IMR-90 (cell line): ENCODE measurements around the gene TSHZ1. TPM values are rescaled to one million over a fixed set of nuclear protein-coding genes. Genes with fewer than 3 reads are reported as not detected.

Experiments used
- ATAC-seq: fragments of 200-7000 bp; cut with Tn5 transposase; 2 replicates; pipeline ENCODE4 v1.9.1; 2020; ENCODE audit warnings: low read depth, mild to moderate bottlenecking, moderate library complexity
- BruUV-seq: library from RNA; stranded (reverse); fragments of 400-500 nt; replicated peaks from 2 replicates; lab custom pipeline; 2021; lab: Mats Ljungman, UMichigan
- CTCF ChIA-PET: fragments of 300-600 bp; formaldehyde crosslinking; extraction: SDS; loops from one replicate; lab custom pipeline; 2021; ENCODE audit warnings: antibody characterized with exemption; lab: Yijun Ruan, JAX
- POLR2A ChIA-PET: fragments of 300-600 bp; sonication (Branson Sonifier 250); formaldehyde crosslinking; loops from one replicate; lab custom pipeline; 2022; ENCODE audit warnings: antibody characterized with exemption; ENCODE audit not compliant: unreplicated experiment; lab: Charles Lee
- DNase-seq: peaks from one replicate; pipeline ENCODE4 v3.0.0; 2013
- H2AFZ ChIP-seq: replicated peaks from 2 replicates; pipeline ENCODE3; 2013; ENCODE audit warnings: low read length, mild to moderate bottlenecking; ENCODE audit not compliant: poor library complexity
- H2AK5ac ChIP-seq: 2 replicates; pipeline ENCODE4 v1.6.1; 2013; ENCODE audit warnings: low read depth, low read length, inconsistent platforms
- H2AK9ac ChIP-seq: replicated peaks from 2 replicates; pipeline ENCODE3; 2013; ENCODE audit warnings: mild to moderate bottlenecking, low read depth, low read length, moderate library complexity; ENCODE audit not compliant: poor library complexity
- H2BK120ac ChIP-seq: 2 replicates; pipeline ENCODE4 v1.6.1; 2013; ENCODE audit warnings: low read depth, low read length, inconsistent platforms
- H2BK15ac ChIP-seq: 3 replicates; pipeline ENCODE4 v1.6.1; 2013; ENCODE audit warnings: low read depth, low read length, inconsistent platforms
- H2BK20ac ChIP-seq: 2 replicates; pipeline ENCODE4 v1.6.1; 2013; ENCODE audit warnings: low read depth, mild to moderate bottlenecking, inconsistent platforms, low read length, moderate library complexity
- H2BK5ac ChIP-seq: 2 replicates; pipeline ENCODE4 v1.6.1; 2013; ENCODE audit warnings: mild to moderate bottlenecking, low read depth, low read length, inconsistent platforms; ENCODE audit not compliant: poor library complexity, severe bottlenecking
- H3K14ac ChIP-seq: replicated peaks from 2 replicates; pipeline ENCODE4 v1.6.1; 2013; ENCODE audit warnings: low read depth, low read length, inconsistent platforms
- H3K18ac ChIP-seq: 2 replicates; pipeline ENCODE4 v1.6.1; 2013; ENCODE audit warnings: low read depth, low read length, control low read depth
- H3K23ac ChIP-seq: 2 replicates; pipeline ENCODE4 v1.6.1; 2013; ENCODE audit warnings: low read depth, low read length, inconsistent platforms
- H3K27ac ChIP-seq: 2 replicates; pipeline ENCODE4 v1.5.1; 2013; ENCODE audit warnings: mild to moderate bottlenecking, control low read depth, low read length; ENCODE audit not compliant: insufficient read depth
- H3K27me3 ChIP-seq: 2 replicates; pipeline ENCODE4 v1.6.1; 2013; ENCODE audit warnings: low read length; ENCODE audit not compliant: control insufficient read depth, insufficient read depth
- H3K36me3 ChIP-seq: 2 replicates; pipeline ENCODE4 v1.6.1; 2013; ENCODE audit warnings: low read length, mixed read lengths; ENCODE audit not compliant: control insufficient read depth, insufficient read depth
- H3K4ac ChIP-seq: 2 replicates; pipeline ENCODE4 v1.6.1; 2013; ENCODE audit warnings: low read depth, low read length, inconsistent platforms
- H3K4me1 ChIP-seq: 2 replicates; pipeline ENCODE4 v1.6.1; 2013; ENCODE audit warnings: low read length, mixed read lengths; ENCODE audit not compliant: control insufficient read depth, insufficient read depth
- H3K4me2 ChIP-seq: 2 replicates; pipeline ENCODE4 v1.6.1; 2013; ENCODE audit warnings: low read depth, mild to moderate bottlenecking, control low read depth, low read length, moderate library complexity
- H3K4me3 ChIP-seq: 2 replicates; pipeline ENCODE4 v1.5.1; 2013; ENCODE audit warnings: low read depth, mild to moderate bottlenecking, control low read depth, low read length, moderate library complexity; ENCODE audit not compliant: insufficient read depth
- H3K56ac ChIP-seq: 2 replicates; pipeline ENCODE4 v1.6.1; 2013; ENCODE audit warnings: low read length, inconsistent platforms; ENCODE audit not compliant: insufficient read depth; ENCODE audit errors: extremely low read depth
- H3K79me1 ChIP-seq, 2 experiments: 2 replicates each; pipeline ENCODE4 v1.6.1; 2013; ENCODE audit warnings: low read length in 2 of 2, inconsistent platforms in 1 of 2, low read depth in 1 of 2
- H3K9ac ChIP-seq: 2 replicates; pipeline ENCODE4 v1.6.1; 2013; ENCODE audit warnings: low read depth, low read length, control low read depth
- H3K9me1 ChIP-seq: 2 replicates; pipeline ENCODE4 v1.6.1; 2013; ENCODE audit warnings: low read length, inconsistent platforms; ENCODE audit not compliant: insufficient read depth
- H3K9me3 ChIP-seq: 2 replicates; pipeline ENCODE4 v1.6.1; 2013; ENCODE audit warnings: low read length; ENCODE audit not compliant: control insufficient read depth, insufficient read depth
- H4K20me1 ChIP-seq: 2 replicates; pipeline ENCODE4 v1.6.1; 2013; ENCODE audit warnings: low read length, inconsistent platforms; ENCODE audit not compliant: insufficient read depth
- H4K5ac ChIP-seq: 2 replicates; pipeline ENCODE4 v1.6.1; 2013; ENCODE audit warnings: mild to moderate bottlenecking, low read depth, low read length, control low read depth
- H4K8ac ChIP-seq, 2 experiments: 2 replicates each; pipeline ENCODE4 v1.6.1; 2013; ENCODE audit warnings: low read depth in 2 of 2, low read length in 2 of 2, control low read depth in 1 of 2, inconsistent platforms in 1 of 2
- H4K91ac ChIP-seq: 2 replicates; pipeline ENCODE4 v1.6.1; 2013; ENCODE audit warnings: low read depth, low read length, inconsistent platforms; ENCODE audit not compliant: insufficient read depth
- BHLHE40 ChIP-seq: fragments of 150-350 bp; IDR thresholded peaks from 2 replicates; pipeline ENCODE4 v1.6.1; 2016; ENCODE audit warnings: mild to moderate bottlenecking, low read depth, low read length
- CEBPB ChIP-seq: IDR thresholded peaks from 2 replicates; pipeline ENCODE4 v1.6.1; 2012; ENCODE audit warnings: low read depth, low read length, improper control_type of control experiment
- CHD1 ChIP-seq: IDR thresholded peaks from 2 replicates; pipeline ENCODE4 v1.6.1; 2012; ENCODE audit warnings: low read depth, low read length, improper control_type of control experiment
- FOS ChIP-seq: fragments of 150-350 bp; IDR thresholded peaks from 2 replicates; pipeline ENCODE4 v1.6.1; 2016; ENCODE audit warnings: low read depth, low read length
- MAFK ChIP-seq: IDR thresholded peaks from 2 replicates; pipeline ENCODE4 v1.6.1; 2012; ENCODE audit warnings: low read depth, low read length, improper control_type of control experiment
- MAZ ChIP-seq: IDR thresholded peaks from 2 replicates; pipeline ENCODE4 v1.6.1; 2012; ENCODE audit warnings: low read depth, mild to moderate bottlenecking, low read length, improper control_type of control experiment, moderate library complexity, borderline replicate concordance
- MXI1 ChIP-seq: IDR thresholded peaks from 2 replicates; pipeline ENCODE4 v1.6.1; 2012; ENCODE audit warnings: low read depth, mild to moderate bottlenecking, low read length, moderate library complexity, borderline replicate concordance
- NFE2L2 ChIP-seq: fragments of 150-350 bp; IDR thresholded peaks from 2 replicates; pipeline ENCODE4 v1.6.1; 2016; ENCODE audit warnings: low read depth, mild to moderate bottlenecking, low read length
- POLR2A ChIP-seq: IDR thresholded peaks from 2 replicates; pipeline ENCODE4 v1.6.1; 2012; ENCODE audit warnings: mild to moderate bottlenecking, low read depth, low read length
- RCOR1 ChIP-seq: IDR thresholded peaks from 2 replicates; pipeline ENCODE4 v1.6.1; 2012; ENCODE audit warnings: mild to moderate bottlenecking, low read length, improper control_type of control experiment; ENCODE audit not compliant: insufficient replicate concordance
- RFX5 ChIP-seq: IDR thresholded peaks from 2 replicates; pipeline ENCODE4 v1.8.0; 2012; ENCODE audit warnings: low read depth, mild to moderate bottlenecking, low read length, moderate library complexity
- SMC3 ChIP-seq: fragments of 150-350 bp; IDR thresholded peaks from 2 replicates; pipeline ENCODE4 v1.6.1; 2016; ENCODE audit warnings: low read depth, mild to moderate bottlenecking, antibody characterized with exemption, low read length, moderate library complexity
- USF2 ChIP-seq: fragments of 150-350 bp; IDR thresholded peaks from 2 replicates; pipeline ENCODE4 v1.6.1; 2017; ENCODE audit warnings: mild to moderate bottlenecking, antibody characterized with exemption, low read length, low read depth
- WGBS, 2 experiments: methylation state at CpG; one replicate each; pipeline versions ENCODE4 v1.1.5 to v1.1.7; 2013; ENCODE audit warnings: missing lambda C conversion rate in 2 of 2; ENCODE audit not compliant: insufficient read length in 1 of 2; ENCODE audit errors: extremely low coverage in 2 of 2; 5-methylcytosine and 5-hydroxymethylcytosine counted together
- dilution Hi-C: fragments of 300-500 bp; cut with HindIII; formaldehyde crosslinking; loops from one replicate; pipeline ENCODE4 v1.14.3; 2018; ENCODE audit warnings: low sequenced_read_pairs; ENCODE audit not compliant: unreplicated experiment
- in situ Hi-C: fragments of 300-500 bp; cut with MboI; formaldehyde crosslinking; loops from 3 replicates; pipeline ENCODE4 v1.14.3; 2019; ENCODE audit warnings: low sequenced_read_pairs, inconsistent platforms, mixed read lengths
- intact Hi-C: fragments of 100-400 bp; cut with micrococcal nuclease; formaldehyde crosslinking; loops from 2 replicates; pipeline ENCODE4 v1.10.0; 2022
- polyA plus RNA-seq, 3 experiments: library from polyadenylated mRNA; depleted of rRNA; stranded (reverse); fragments of >200 nt; gene quantifications; 2 replicates each; pipeline ENCODE4 v1.2.3, GENCODE V29; 2012; ENCODE audit warnings: low replicate concordance in 1 of 3
- total RNA-seq: library from RNA; depleted of rRNA; stranded (reverse); fragments of >200 nt; gene quantifications from 2 replicates; pipeline ENCODE4 v1.2.3, GENCODE V29; 2012
- TF ChIP-seq, protein P1 (sequence below): conservative IDR thresholded peaks from 2 replicates; pipeline ENCODE4 v1.5.1; 2012; ENCODE audit warnings: mild to moderate bottlenecking, low read depth, low read length, improper control_type of control experiment
- TF ChIP-seq, protein P2 (sequence below): fragments of 150-350 bp; IDR thresholded peaks from 2 replicates; pipeline ENCODE4 v1.6.1; 2016; ENCODE audit warnings: low read depth, mild to moderate bottlenecking, low read length, moderate library complexity, borderline replicate concordance

TSHZ1 gene
- total and polyA plus RNA-seq, 2 of the 4 experiments (the other 2 are of a cell fraction): 7.1 to 10.0 TPM

GRCh38 chr18:75255094-75255493 is 44.5 kb downstream of the TSHZ1 start:
- no peak overlapping the region for H2AK5ac ChIP-seq
- ChIA-PET CTCF (no interaction called here), POLR2A (no interaction called here)
- H2BK15ac ChIP-seq: no peak overlapping the region
- ATAC-seq (no peak), DNase-seq (no peak)
- no peaks in the 10 kb centered on the region for H3K36me3 ChIP-seq
- no peak overlapping the region for H2AFZ ChIP-seq
- no peak overlapping the region for H4K91ac ChIP-seq
- no TSS peak for BruUV-seq
- no peak overlapping the region for H4K5ac ChIP-seq
- no peak for TF ChIP-seq MXI1
- no peak for TF ChIP-seq MAZ
- no peak for TF ChIP-seq USF2
- no peak for TF ChIP-seq SMC3
- TF ChIP-seq RCOR1: no peak
- TF ChIP-seq NFE2L2: no peak
- TF ChIP-seq FOS: no peak
- TF ChIP-seq, protein P1, sequence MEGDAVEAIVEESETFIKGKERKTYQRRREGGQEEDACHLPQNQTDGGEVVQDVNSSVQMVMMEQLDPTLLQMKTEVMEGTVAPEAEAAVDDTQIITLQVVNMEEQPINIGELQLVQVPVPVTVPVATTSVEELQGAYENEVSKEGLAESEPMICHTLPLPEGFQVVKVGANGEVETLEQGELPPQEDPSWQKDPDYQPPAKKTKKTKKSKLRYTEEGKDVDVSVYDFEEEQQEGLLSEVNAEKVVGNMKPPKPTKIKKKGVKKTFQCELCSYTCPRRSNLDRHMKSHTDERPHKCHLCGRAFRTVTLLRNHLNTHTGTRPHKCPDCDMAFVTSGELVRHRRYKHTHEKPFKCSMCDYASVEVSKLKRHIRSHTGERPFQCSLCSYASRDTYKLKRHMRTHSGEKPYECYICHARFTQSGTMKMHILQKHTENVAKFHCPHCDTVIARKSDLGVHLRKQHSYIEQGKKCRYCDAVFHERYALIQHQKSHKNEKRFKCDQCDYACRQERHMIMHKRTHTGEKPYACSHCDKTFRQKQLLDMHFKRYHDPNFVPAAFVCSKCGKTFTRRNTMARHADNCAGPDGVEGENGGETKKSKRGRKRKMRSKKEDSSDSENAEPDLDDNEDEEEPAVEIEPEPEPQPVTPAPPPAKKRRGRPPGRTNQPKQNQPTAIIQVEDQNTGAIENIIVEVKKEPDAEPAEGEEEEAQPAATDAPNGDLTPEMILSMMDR: no peak
- TF ChIP-seq MAFK: no peak
- no peak for TF ChIP-seq BHLHE40
- TF ChIP-seq, protein P2, sequence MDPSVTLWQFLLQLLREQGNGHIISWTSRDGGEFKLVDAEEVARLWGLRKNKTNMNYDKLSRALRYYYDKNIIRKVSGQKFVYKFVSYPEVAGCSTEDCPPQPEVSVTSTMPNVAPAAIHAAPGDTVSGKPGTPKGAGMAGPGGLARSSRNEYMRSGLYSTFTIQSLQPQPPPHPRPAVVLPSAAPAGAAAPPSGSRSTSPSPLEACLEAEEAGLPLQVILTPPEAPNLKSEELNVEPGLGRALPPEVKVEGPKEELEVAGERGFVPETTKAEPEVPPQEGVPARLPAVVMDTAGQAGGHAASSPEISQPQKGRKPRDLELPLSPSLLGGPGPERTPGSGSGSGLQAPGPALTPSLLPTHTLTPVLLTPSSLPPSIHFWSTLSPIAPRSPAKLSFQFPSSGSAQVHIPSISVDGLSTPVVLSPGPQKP: no peak
- no peak for TF ChIP-seq POLR2A
- TF ChIP-seq CHD1: no peak
- TF ChIP-seq CEBPB: no peak
- no peak for TF ChIP-seq RFX5
- in situ Hi-C loops: no loop called here
- no CpG with 5 or more reads among the region's 3 CpGs for WGBS, 2 experiments
- no peaks in the 10 kb centered on the region for H3K27me3 ChIP-seq
- no peaks in the 10 kb centered on the region for H4K20me1 ChIP-seq
- no peak overlapping the region for H3K4me3 ChIP-seq
- no peak overlapping the region for H2BK120ac ChIP-seq
- no peaks in the 10 kb centered on the region for H3K9me1 ChIP-seq
- H3K27ac ChIP-seq: no peak overlapping the region
- intact Hi-C loops: no loop called here
- H3K18ac ChIP-seq: no peak overlapping the region
- no peak overlapping the region for H3K4me2 ChIP-seq
- no peak overlapping the region for H2BK5ac ChIP-seq
- H3K56ac ChIP-seq: no peak overlapping the region
- H3K9ac ChIP-seq: no peak overlapping the region
- no peaks in the 10 kb centered on the region for H3K9me3 ChIP-seq
- no peak overlapping the region for H2BK20ac ChIP-seq
- H2AK9ac ChIP-seq: no peak overlapping the region
- H3K4ac ChIP-seq: no peak overlapping the region; the same call in 1 of the 2 replicates
- no peak overlapping the region for H4K8ac ChIP-seq
- H3K79me1 ChIP-seq: peaks cover 11 to 28% of the 10 kb centered on the region in 2 experiments
- no peak overlapping the region for H3K23ac ChIP-seq
- H3K4me1 ChIP-seq: peaks cover 5% of the 10 kb centered on the region
- H3K14ac ChIP-seq: no peak overlapping the region
- dilution Hi-C loops: no loop called here
